Karpas-422 (cell line): ENCODE measurements around the gene IQCN. TPM values are rescaled to one million over a fixed set of nuclear protein-coding genes. Genes with fewer than 3 reads are reported as not detected.

ENCODE experiments used
- DNase-seq: peaks from one replicate; pipeline ENCODE4 v3.0.0-alpha.2; 2015
- H2AFZ ChIP-seq: fragments of 200-600 bp; sonication (generic); 2 replicates; pipeline ENCODE4 v1.6.1; 2014; ENCODE audit warnings: antibody characterized with exemption, low read length, mixed read lengths
- H3K27ac ChIP-seq: fragments of 200-600 bp; sonication (generic); 2 replicates; pipeline ENCODE4 v1.5.1; 2014; ENCODE audit warnings: mild to moderate bottlenecking, low read length, moderate library complexity
- H3K27me3 ChIP-seq: fragments of 200-600 bp; sonication (generic); 2 replicates; pipeline ENCODE4 v1.6.1; 2014; ENCODE audit warnings: low read length, mixed read lengths
- H3K36me3 ChIP-seq: fragments of 200-600 bp; sonication (generic); 2 replicates; pipeline ENCODE4 v1.6.1; 2014; ENCODE audit warnings: low read length, mixed read lengths; ENCODE audit not compliant: insufficient read depth
- H3K4me1 ChIP-seq: fragments of 200-600 bp; sonication (generic); 2 replicates; pipeline ENCODE4 v1.6.1; 2014; ENCODE audit warnings: mild to moderate bottlenecking, low read length, mixed read lengths
- H3K4me2 ChIP-seq: fragments of 200-600 bp; sonication (generic); 2 replicates; pipeline ENCODE4 v1.6.1; 2014; ENCODE audit warnings: low read length, low read depth, mild to moderate bottlenecking; ENCODE audit not compliant: poor library complexity, severe bottlenecking
- H3K4me3 ChIP-seq: fragments of 200-600 bp; sonication (generic); 2 replicates; pipeline ENCODE4 v1.5.1; 2014; ENCODE audit warnings: mild to moderate bottlenecking, antibody characterized with exemption, low read length, mixed read lengths
- H3K79me2 ChIP-seq: fragments of 200-600 bp; sonication (generic); 2 replicates; pipeline ENCODE4 v1.6.1; 2014; ENCODE audit warnings: mild to moderate bottlenecking, low read length, mixed read lengths
- H3K9ac ChIP-seq: fragments of 200-600 bp; sonication (generic); 2 replicates; pipeline ENCODE4 v1.6.0; 2014; ENCODE audit warnings: low read length
- H3K9me2 ChIP-seq: fragments of 200-600 bp; sonication (generic), shearing (Covaris generic); replicated peaks from 2 replicates; pipeline ENCODE4 v1.6.0; 2014; ENCODE audit warnings: mild to moderate bottlenecking, low read length, moderate library complexity; ENCODE audit not compliant: insufficient read depth
- H3K9me3 ChIP-seq: fragments of 300-700, 200-600 bp; sonication (generic); 2 replicates; pipeline ENCODE4 v1.6.1; 2014; ENCODE audit warnings: low read length, mixed read lengths
- H4K20me1 ChIP-seq: fragments of 200-600 bp; sonication (generic); 2 replicates; pipeline ENCODE4 v1.6.1; 2014; ENCODE audit warnings: mild to moderate bottlenecking, antibody characterized with exemption, low read length, low read depth; ENCODE audit not compliant: insufficient read depth
- total RNA-seq: library from RNA; depleted of rRNA; stranded (reverse); fragments of >200 nt; shearing (Covaris generic); gene quantifications from 2 replicates; pipeline ENCODE4 v1.2.3, GENCODE V29; 2014; ENCODE audit warnings: low replicate concordance

The IQCN gene
- total RNA-seq, 1 experiment from 2014 or later: 0.37 TPM

- Histone ChIP-seq H4K20me1 (no peaks in the 10 kb centered on the region), H3K4me1 (peaks cover 21% of the 10 kb centered on the region), H3K9me2 (no peaks in the 10 kb centered on the region), H3K4me3 (no peak overlapping the region), H3K9ac (peak overlapping the region; percentile 30; the same call in 1 of the 2 replicates), H3K27me3 (no peaks in the 10 kb centered on the region), H3K27ac (no peak overlapping the region), H3K36me3 (no peaks in the 10 kb centered on the region), H3K9me3 (no peaks in the 10 kb centered on the region), H3K79me2 (no peaks in the 10 kb centered on the region), H2AFZ (no peak overlapping the region), H3K4me2 (no peak overlapping the region)
- DNase-seq: no peak
Measured at GRCh38 chr19:18284712-18285360, 10.6 kb upstream of the IQCN start.

GRCh38 chr19:18283338-18283737, 9.1 kb upstream of the IQCN start:
- DNase-seq: no peak
- Histone ChIP-seq H3K27ac (no peak overlapping the region), H3K9ac (no peak overlapping the region), H3K9me2 (no peaks in the 10 kb centered on the region), H3K4me3 (no peak overlapping the region), H3K79me2 (peaks cover 7% of the 10 kb centered on the region; the same call in 1 of the 2 replicates), H2AFZ (no peak overlapping the region), H3K4me2 (no peak overlapping the region), H3K36me3 (0 out of 2 replicates have a peak, but pooled peaks cover 3% of the 10 kb centered on the region), H3K27me3 (no peaks in the 10 kb centered on the region), H3K9me3 (no peaks in the 10 kb centered on the region), H3K4me1 (peaks cover 30% of the 10 kb centered on the region), H4K20me1 (peaks cover 10% of the 10 kb centered on the region)

GRCh38 chr19:18282788-18283141, 8.5 kb upstream of the IQCN start:
- Histone ChIP-seq H3K79me2 (peaks cover 7% of the 10 kb centered on the region; the same call in 1 of the 2 replicates), H3K9me2 (no peaks in the 10 kb centered on the region), H3K9ac (peak overlapping the region; percentile 97), H3K4me3 (peak overlapping the region; percentile 72; the same call in 1 of the 2 replicates), H3K4me1 (peaks cover 30% of the 10 kb centered on the region), H4K20me1 (peaks cover 15% of the 10 kb centered on the region), H3K36me3 (0 out of 2 replicates have a peak, but pooled peaks cover 3% of the 10 kb centered on the region), H2AFZ (no peak overlapping the region), H3K4me2 (peak overlapping the region; percentile 71), H3K27me3 (no peaks in the 10 kb centered on the region), H3K9me3 (no peaks in the 10 kb centered on the region), H3K27ac (no peak overlapping the region)
- DNase-seq: no peak

- no peaks in the 10 kb centered on the region for H3K9me2 ChIP-seq
- peak overlapping the region; percentile 3; the same call in 1 of the 2 replicates for H2AFZ ChIP-seq
- H3K36me3 ChIP-seq: 0 out of 2 replicates have a peak, but pooled peaks cover 3% of the 10 kb centered on the region
- H3K27ac ChIP-seq: peak overlapping the region; percentile 76
- no peaks in the 10 kb centered on the region for H3K9me3 ChIP-seq
- H3K4me3 ChIP-seq: peak overlapping the region; percentile 72
- peak overlapping the region; percentile 97 for H3K9ac ChIP-seq
- peaks cover 7% of the 10 kb centered on the region; the same call in 1 of the 2 replicates for H3K79me2 ChIP-seq
- no peak for DNase-seq
- no peaks in the 10 kb centered on the region for H3K27me3 ChIP-seq
- peaks cover 15% of the 10 kb centered on the region for H4K20me1 ChIP-seq
- peaks cover 30% of the 10 kb centered on the region for H3K4me1 ChIP-seq
- H3K4me2 ChIP-seq: peak overlapping the region; percentile 71
Measured at GRCh38 chr19:18282021-18282787, 8.0 kb upstream of the IQCN start.

- peak within 1 kb of the TSS; percentile 97 for H3K9ac ChIP-seq
- peaks cover 15% of the 10 kb centered on the region for H4K20me1 ChIP-seq
- no peaks in the 10 kb centered on the region for H3K9me3 ChIP-seq
- no peaks in the 10 kb centered on the region for H3K27me3 ChIP-seq
- DNase-seq: peak; percentile 98
- peaks cover 30% of the 10 kb centered on the region for H3K4me1 ChIP-seq
- peak within 1 kb of the TSS; percentile 91 for H3K27ac ChIP-seq
- peak within 1 kb of the TSS; percentile 97 for H3K4me2 ChIP-seq
- H3K36me3 ChIP-seq: 0 out of 2 replicates have a peak, but pooled peaks cover 3% of the 10 kb centered on the region
- H2AFZ ChIP-seq: peak within 1 kb of the TSS; percentile 3; the same call in 1 of the 2 replicates
- H3K4me3 ChIP-seq: peak within 1 kb of the TSS; percentile 79
- no peaks in the 10 kb centered on the region for H3K9me2 ChIP-seq
- H3K79me2 ChIP-seq: peaks cover 7% of the 10 kb centered on the region; the same call in 1 of the 2 replicates
Measured at GRCh38 chr19:18281082-18282020, 7.1 kb upstream of the IQCN start, which contains the start of gene JUND. JUND (minus strand) TSS chr19:18281622; CDS start chr19:18281484, 138 bp downstream.

- DNase-seq: peak; percentile 90
- Histone ChIP-seq H3K9me3 (no peaks in the 10 kb centered on the region), H3K4me3 (peak overlapping the region; percentile 79), H3K4me1 (peaks cover 30% of the 10 kb centered on the region), H3K27me3 (no peaks in the 10 kb centered on the region), H3K79me2 (peaks cover 7% of the 10 kb centered on the region; the same call in 1 of the 2 replicates), H3K9me2 (no peaks in the 10 kb centered on the region), H4K20me1 (peaks cover 15% of the 10 kb centered on the region), H3K4me2 (peak overlapping the region; percentile 97), H3K36me3 (0 out of 2 replicates have a peak, but pooled peaks cover 3% of the 10 kb centered on the region), H3K9ac (peak overlapping the region; percentile 81), H2AFZ (no peak overlapping the region), H3K27ac (peak overlapping the region; percentile 91)
Measured at GRCh38 chr19:18280247-18281081, 6.2 kb upstream of the IQCN start.
